Calu3 (cell line): Measurements from ENCODE around the gene MED6. TPM values are rescaled to one million over a fixed set of nuclear protein-coding genes. Genes with fewer than 3 reads are reported as not detected.

Experiments used
- BruUV-seq: library from RNA; stranded (reverse); fragments of 400-500 nt; replicated peaks from 2 replicates; lab custom pipeline; 2021; lab: Mats Ljungman, UMichigan
- CTCF ChIA-PET: fragments of 300-600 bp; sonication (Branson Sonifier 250); formaldehyde crosslinking; loops from one replicate; lab custom pipeline; 2022; ENCODE audit warnings: antibody characterized with exemption; lab: Charles Lee
- DNase-seq: peaks from one replicate; pipeline ENCODE4 v3.0.0; 2022
- H3K27ac Mint-ChIP-seq: one replicate; pipeline ENCODE4 v1.8.0; 2022; ENCODE audit warnings: mixed read lengths; ENCODE audit not compliant: unreplicated experiment
- H3K27me3 Mint-ChIP-seq: one replicate; pipeline ENCODE4 v1.8.0; 2022; ENCODE audit warnings: mixed read lengths; ENCODE audit not compliant: unreplicated experiment
- H3K36me3 Mint-ChIP-seq: one replicate; pipeline ENCODE4 v1.8.0; 2022; ENCODE audit warnings: mild to moderate bottlenecking, moderate library complexity, mixed read lengths; ENCODE audit not compliant: insufficient read depth, unreplicated experiment
- H3K4me1 Mint-ChIP-seq: one replicate; pipeline ENCODE4 v1.8.0; 2022; ENCODE audit warnings: mild to moderate bottlenecking, low read depth, mixed read lengths; ENCODE audit not compliant: unreplicated experiment
- H3K4me3 Mint-ChIP-seq: one replicate; pipeline ENCODE4 v1.8.0; 2022; ENCODE audit warnings: mild to moderate bottlenecking, low read depth, moderate library complexity, mixed read lengths; ENCODE audit not compliant: unreplicated experiment
- H3K9me3 Mint-ChIP-seq: one replicate; pipeline ENCODE4 v1.8.0; 2022; ENCODE audit warnings: low read depth, mixed read lengths; ENCODE audit not compliant: unreplicated experiment
- intact Hi-C: fragments of 100-400 bp; cut with micrococcal nuclease; formaldehyde crosslinking; loops from one replicate; pipeline ENCODE4 v1.10.0; 2022; ENCODE audit not compliant: unreplicated experiment
- total RNA-seq: library from RNA; stranded (reverse); gene quantifications from 2 replicates; pipeline ENCODE4 v1.2.3, GENCODE V29; 2022
- TF ChIP-seq, protein P1 (sequence below): fragments of 200-600 bp; IDR thresholded peaks from one replicate; pipeline ENCODE4 v1.8.0; 2022; ENCODE audit warnings: antibody characterized with exemption; ENCODE audit not compliant: unreplicated experiment

The MED6 gene
- total RNA-seq, 1 experiment from 2014 or later: 38.3 TPM

DNA sequence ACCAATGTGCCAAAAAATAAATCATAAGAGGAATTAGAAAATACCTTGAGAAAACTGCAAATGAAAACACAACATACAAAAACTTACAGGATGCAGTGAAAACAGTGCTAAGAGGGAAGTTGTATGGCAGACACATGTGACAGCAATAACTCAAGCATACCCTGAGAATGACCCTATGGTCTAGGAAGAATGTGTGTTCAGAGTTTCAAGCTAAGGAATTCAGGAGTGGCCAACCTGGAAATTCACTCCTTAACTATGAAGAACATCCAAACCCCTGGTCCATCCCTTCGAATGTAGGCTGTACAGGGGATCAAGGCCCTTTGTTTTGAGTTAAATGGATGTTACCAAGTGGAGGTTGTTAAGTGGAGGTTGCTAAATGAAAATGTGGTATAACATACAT lies 24.5 kb upstream of the MED6 start:
- CTCF ChIA-PET: interaction anchor here (1.1 to 2.0 kb wide), 2 partner anchors 82 to 88 kb away, joined by 4 read pairs; no protein-coding TSS in a partner anchor
- H3K27ac Mint-ChIP-seq: peak overlapping the region; percentile 71
- no peak overlapping the region for H3K4me3 Mint-ChIP-seq
- no peaks in the 10 kb centered on the region for H3K27me3 Mint-ChIP-seq
- DNase-seq: no peak
- no TSS peak for BruUV-seq
- H3K4me1 Mint-ChIP-seq: peaks cover 38% of the 10 kb centered on the region
- TF ChIP-seq, protein P1, sequence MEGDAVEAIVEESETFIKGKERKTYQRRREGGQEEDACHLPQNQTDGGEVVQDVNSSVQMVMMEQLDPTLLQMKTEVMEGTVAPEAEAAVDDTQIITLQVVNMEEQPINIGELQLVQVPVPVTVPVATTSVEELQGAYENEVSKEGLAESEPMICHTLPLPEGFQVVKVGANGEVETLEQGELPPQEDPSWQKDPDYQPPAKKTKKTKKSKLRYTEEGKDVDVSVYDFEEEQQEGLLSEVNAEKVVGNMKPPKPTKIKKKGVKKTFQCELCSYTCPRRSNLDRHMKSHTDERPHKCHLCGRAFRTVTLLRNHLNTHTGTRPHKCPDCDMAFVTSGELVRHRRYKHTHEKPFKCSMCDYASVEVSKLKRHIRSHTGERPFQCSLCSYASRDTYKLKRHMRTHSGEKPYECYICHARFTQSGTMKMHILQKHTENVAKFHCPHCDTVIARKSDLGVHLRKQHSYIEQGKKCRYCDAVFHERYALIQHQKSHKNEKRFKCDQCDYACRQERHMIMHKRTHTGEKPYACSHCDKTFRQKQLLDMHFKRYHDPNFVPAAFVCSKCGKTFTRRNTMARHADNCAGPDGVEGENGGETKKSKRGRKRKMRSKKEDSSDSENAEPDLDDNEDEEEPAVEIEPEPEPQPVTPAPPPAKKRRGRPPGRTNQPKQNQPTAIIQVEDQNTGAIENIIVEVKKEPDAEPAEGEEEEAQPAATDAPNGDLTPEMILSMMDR: no peak
- intact Hi-C loops: loop anchor here (10.0 kb wide), 1 partner anchor 360 kb away; no protein-coding TSS in a partner anchor
- peaks cover 5% of the 10 kb centered on the region for H3K36me3 Mint-ChIP-seq
- H3K9me3 Mint-ChIP-seq: peaks cover 11% of the 10 kb centered on the region

DNA sequence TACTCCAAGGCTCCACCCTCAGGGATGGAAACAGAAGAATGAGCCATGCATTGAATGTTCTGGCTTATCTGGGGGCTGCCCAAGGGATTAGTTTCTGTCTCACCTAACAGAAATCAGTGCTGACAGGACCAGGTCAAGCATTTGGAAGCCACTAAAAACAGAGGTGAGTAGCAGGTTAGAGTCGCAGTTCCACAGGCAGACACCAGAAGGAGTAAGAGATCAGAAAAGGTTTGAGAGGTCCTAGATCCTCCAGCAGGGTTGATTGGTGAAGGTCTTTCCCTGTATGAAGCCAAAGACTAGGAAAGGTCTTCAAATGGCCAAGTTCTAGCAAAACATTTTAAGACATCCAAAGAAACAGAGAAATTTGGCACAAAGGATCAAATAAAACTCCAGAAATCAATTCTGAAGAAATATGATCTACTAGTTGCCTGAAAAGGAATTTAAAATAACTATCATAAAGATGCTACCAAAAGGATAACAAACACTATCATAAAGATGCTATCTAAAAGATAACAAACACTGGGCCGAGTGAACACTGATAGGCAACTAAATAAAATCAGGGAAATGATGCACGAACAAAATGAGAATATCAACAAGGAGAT lies 21.8 kb upstream of the MED6 start:
- Mint-ChIP-seq H3K27ac (peak overlapping the region; percentile 58), H3K4me1 (peaks cover 38% of the 10 kb centered on the region), H3K4me3 (no peak overlapping the region), H3K9me3 (peaks cover 11% of the 10 kb centered on the region), H3K27me3 (no peaks in the 10 kb centered on the region), H3K36me3 (peaks cover 5% of the 10 kb centered on the region)
- CTCF ChIA-PET: no interaction called here
- intact Hi-C loops: loop anchor here (1.0 to 10.0 kb wide), 3 partner anchors 92 to 363 kb away; no protein-coding TSS in a partner anchor
- peak; percentile 67 for DNase-seq
- TF ChIP-seq, protein P1: peak; percentile 70
- no TSS peak for BruUV-seq

DNA sequence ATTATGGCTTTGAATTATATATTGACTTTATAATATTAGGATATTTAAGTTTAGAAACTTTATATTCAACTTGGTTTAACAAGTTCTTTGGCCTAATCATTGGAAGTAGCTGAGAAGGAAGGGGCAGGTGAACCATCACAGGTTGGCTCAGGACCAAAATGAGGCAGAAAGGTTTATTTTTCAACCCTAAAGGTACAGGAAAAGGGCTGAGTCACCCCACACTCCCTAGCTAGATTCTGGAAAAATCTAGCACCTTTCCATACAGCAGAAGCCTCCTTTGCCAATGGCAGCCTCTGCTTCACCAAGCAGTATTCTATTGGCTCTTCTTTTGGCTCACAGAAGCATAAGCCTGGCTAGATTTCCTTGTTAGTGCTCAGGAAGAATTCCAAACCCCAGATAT lies 19.3 kb upstream of the MED6 start:
- H3K4me3 Mint-ChIP-seq: no peak overlapping the region
- CTCF ChIA-PET: interaction anchor here (0.7 kb wide), 1 partner anchor 179 kb away, joined by 4 read pairs; no protein-coding TSS in a partner anchor
- intact Hi-C loops: loop anchor here (10.0 kb wide), 1 partner anchor 365 kb away; no protein-coding TSS in a partner anchor
- H3K9me3 Mint-ChIP-seq: no peaks in the 10 kb centered on the region
- no TSS peak for BruUV-seq
- no peak overlapping the region for H3K27ac Mint-ChIP-seq
- no peaks in the 10 kb centered on the region for H3K27me3 Mint-ChIP-seq
- peaks cover 29% of the 10 kb centered on the region for H3K4me1 Mint-ChIP-seq
- H3K36me3 Mint-ChIP-seq: no peaks in the 10 kb centered on the region
- TF ChIP-seq, protein P1: no peak
- DNase-seq: no peak

DNA sequence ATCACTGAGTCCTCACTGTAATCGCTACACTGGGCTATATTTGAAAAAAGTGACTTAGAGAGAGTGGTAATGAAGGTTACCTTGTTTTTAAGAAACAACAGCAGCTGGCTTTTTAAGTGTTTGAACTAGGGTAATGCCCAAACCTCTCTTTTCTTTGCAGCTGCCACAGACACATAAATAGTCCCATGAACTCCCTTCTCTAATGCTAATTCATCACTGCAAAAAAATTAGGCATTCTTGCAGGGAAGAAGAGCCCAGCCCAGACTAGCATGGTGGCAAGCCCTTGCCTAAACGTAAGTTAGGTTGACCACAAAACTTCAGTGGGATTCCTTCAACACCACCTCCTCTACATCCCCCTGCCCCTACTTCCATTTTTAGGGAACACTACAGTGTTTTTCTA lies 17.9 kb upstream of the MED6 start:
- TF ChIP-seq, protein P1: no peak
- no peak overlapping the region for H3K4me3 Mint-ChIP-seq
- H3K36me3 Mint-ChIP-seq: no peaks in the 10 kb centered on the region
- no peak overlapping the region for H3K27ac Mint-ChIP-seq
- no peaks in the 10 kb centered on the region for H3K9me3 Mint-ChIP-seq
- CTCF ChIA-PET: no interaction called here
- no peak for DNase-seq
- no peaks in the 10 kb centered on the region for H3K27me3 Mint-ChIP-seq
- intact Hi-C loops: no loop called here
- BruUV-seq: no TSS peak
- peaks cover 15% of the 10 kb centered on the region for H3K4me1 Mint-ChIP-seq
